ENCODE results near the gene ZNF213.

- TF ChIP-seq POLR2AphosphoS5 (IDR thresholded peaks at IDR 0.05; ENCODE audit: insufficient read depth in 1 of 2, low read depth in 1 of 2) = no peak
- TF ChIP-seq, protein P1, sequence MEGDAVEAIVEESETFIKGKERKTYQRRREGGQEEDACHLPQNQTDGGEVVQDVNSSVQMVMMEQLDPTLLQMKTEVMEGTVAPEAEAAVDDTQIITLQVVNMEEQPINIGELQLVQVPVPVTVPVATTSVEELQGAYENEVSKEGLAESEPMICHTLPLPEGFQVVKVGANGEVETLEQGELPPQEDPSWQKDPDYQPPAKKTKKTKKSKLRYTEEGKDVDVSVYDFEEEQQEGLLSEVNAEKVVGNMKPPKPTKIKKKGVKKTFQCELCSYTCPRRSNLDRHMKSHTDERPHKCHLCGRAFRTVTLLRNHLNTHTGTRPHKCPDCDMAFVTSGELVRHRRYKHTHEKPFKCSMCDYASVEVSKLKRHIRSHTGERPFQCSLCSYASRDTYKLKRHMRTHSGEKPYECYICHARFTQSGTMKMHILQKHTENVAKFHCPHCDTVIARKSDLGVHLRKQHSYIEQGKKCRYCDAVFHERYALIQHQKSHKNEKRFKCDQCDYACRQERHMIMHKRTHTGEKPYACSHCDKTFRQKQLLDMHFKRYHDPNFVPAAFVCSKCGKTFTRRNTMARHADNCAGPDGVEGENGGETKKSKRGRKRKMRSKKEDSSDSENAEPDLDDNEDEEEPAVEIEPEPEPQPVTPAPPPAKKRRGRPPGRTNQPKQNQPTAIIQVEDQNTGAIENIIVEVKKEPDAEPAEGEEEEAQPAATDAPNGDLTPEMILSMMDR (IDR thresholded peaks at IDR 0.05) = no peak
These were observed 7.9 kb downstream of the ZNF213 start for GRCh38 chr16:3142770-3143169.
